ENCODE data around the gene TCF25.

- no peak for TF ChIP-seq CTCF (IDR thresholded peaks at IDR 0.05; ENCODE audit: insufficient read depth, low read length, poor library complexity, severe bottlenecking)
- TF ChIP-seq EZH2phosphoT487 (conservative IDR thresholded peaks at IDR 0.05; ENCODE audit: low read length) = no peak
Observed at GRCh38 chr16:89869911-89870310, 3.5 kb upstream of the TCF25 start.

All from SU-DHL-6 (cell line).